HEK293 (cell line): Measurements from ENCODE around the gene CFAP44.

ENCODE experiments used
- CTCF ChIA-PET: fragments of 350-600 bp; formaldehyde crosslinking; extraction: SDS; loops from one replicate; lab custom pipeline; 2021; ENCODE audit warnings: antibody characterized with exemption; lab: Yijun Ruan, JAX
- POLR2A ChIA-PET: fragments of 300-600 bp; formaldehyde crosslinking; extraction: SDS; loops from one replicate; lab custom pipeline; 2020; ENCODE audit warnings: antibody characterized with exemption, inconsistent platforms; lab: Yijun Ruan, JAX
- H3K27ac ChIP-seq: fragments of 200-500 bp; sonication (Bioruptor generic); 2 replicates; pipeline ENCODE4 v1.5.1; 2014; ENCODE audit warnings: low read depth, low read length, control low read depth, inconsistent platforms; ENCODE audit errors: extremely low read depth
- H3K36me3 ChIP-seq, 2 experiments: fragments of 200-500 bp in 1 of 2; sonication (Bioruptor generic) in 1 of 2; 1 replicate in 1 of 2; 2 replicates in 1 of 2; pipeline ENCODE4 v1.5.1; 2014 to 2017; ENCODE audit warnings: inconsistent platforms in 2 of 2, low read length in 2 of 2; ENCODE audit not compliant: control insufficient read depth in 2 of 2, insufficient read depth in 1 of 2
- H3K4me1 ChIP-seq: fragments of 200-500 bp; sonication (Bioruptor generic); 2 replicates; pipeline ENCODE4 v1.5.1; 2014; ENCODE audit warnings: mild to moderate bottlenecking, low read length, inconsistent platforms; ENCODE audit not compliant: control insufficient read depth, insufficient read depth
- H3K4me3 ChIP-seq: 2 replicates; pipeline ENCODE4 v1.5.1; 2011; ENCODE audit warnings: low read depth, mild to moderate bottlenecking, control low read depth, low read length, moderate library complexity
- H3K9me3 ChIP-seq: fragments of 200-500 bp; sonication (Bioruptor generic); 2 replicates; pipeline ENCODE4 v1.5.1; 2014; ENCODE audit warnings: low read depth, low read length, inconsistent platforms; ENCODE audit not compliant: control insufficient read depth, insufficient read depth
- GLIS1 ChIP-seq: fragments of 450-650 bp; formaldehyde crosslinking; IDR thresholded peaks from 2 replicates; pipeline ENCODE4 v1.5.1; 2016; ENCODE audit warnings: missing biosample characterization, missing genetic modification characterization
- HOXC10 ChIP-seq: sonication (generic); formaldehyde crosslinking; IDR thresholded peaks from 2 replicates; pipeline ENCODE4 v1.8.1; 2023; ENCODE audit warnings: mild to moderate bottlenecking, missing genetic modification reagents
- SETDB1 ChIP-seq: IDR thresholded peaks from one replicate; pipeline ENCODE4 v1.6.1; 2017; ENCODE audit warnings: mild to moderate bottlenecking, low read length, moderate library complexity, mixed read lengths; ENCODE audit not compliant: insufficient read length
- YY1 ChIP-seq: fragments of 450-650 bp; formaldehyde crosslinking; IDR thresholded peaks from 2 replicates; pipeline ENCODE4 v1.5.1; 2018; ENCODE audit warnings: missing biosample characterization, missing genetic modification characterization
- ZNF174 ChIP-seq: fragments of 450-650 bp; formaldehyde crosslinking; IDR thresholded peaks from 2 replicates; pipeline ENCODE4 v1.5.0; 2017; ENCODE audit warnings: missing biosample characterization, mild to moderate bottlenecking, missing genetic modification characterization
- ZNF19 ChIP-seq: fragments of 450-650 bp; formaldehyde crosslinking; IDR thresholded peaks from 2 replicates; pipeline ENCODE4; 2016; ENCODE audit warnings: missing biosample characterization, missing genetic modification characterization, low read depth
- ZNF239 ChIP-seq: fragments of 450-650 bp; formaldehyde crosslinking; IDR thresholded peaks from 2 replicates; pipeline ENCODE4 v1.5.1; 2016; ENCODE audit warnings: missing biosample characterization, missing genetic modification characterization
- ZNF266 ChIP-seq: fragments of 450-650 bp; formaldehyde crosslinking; IDR thresholded peaks from 2 replicates; pipeline ENCODE4 v1.5.1; 2016; ENCODE audit warnings: missing biosample characterization, missing genetic modification characterization, low read depth
- ZNF341 ChIP-seq: fragments of 450-650 bp; formaldehyde crosslinking; IDR thresholded peaks from 2 replicates; pipeline ENCODE4; 2016; ENCODE audit warnings: low read depth, missing biosample characterization, missing genetic modification characterization
- ZNF596 ChIP-seq: fragments of 450-650 bp; IDR thresholded peaks from 2 replicates; pipeline ENCODE4 v1.5.0; 2018; ENCODE audit warnings: missing biosample characterization, mild to moderate bottlenecking, missing genetic modification characterization, moderate library complexity
- ZNF626 ChIP-seq: fragments of 450-650 bp; sonication (Bioruptor Pico); formaldehyde crosslinking; IDR thresholded peaks from 2 replicates; pipeline ENCODE4 v1.5.1; 2018; ENCODE audit warnings: missing biosample characterization, missing genetic modification characterization, inconsistent platforms
- TF ChIP-seq, protein P1 (sequence below): fragments of 450-650 bp; formaldehyde crosslinking; IDR thresholded peaks from 2 replicates; pipeline ENCODE4 v1.5.0; 2017; ENCODE audit warnings: missing biosample characterization, missing genetic modification characterization, borderline replicate concordance
- TF ChIP-seq, protein P2 (sequence below): fragments of 450-650 bp; formaldehyde crosslinking; IDR thresholded peaks from 2 replicates; pipeline ENCODE4 v1.5.1; 2016; ENCODE audit warnings: missing biosample characterization, missing genetic modification characterization, low read depth
- TF ChIP-seq, protein P3 (sequence below): fragments of 450-650 bp; formaldehyde crosslinking; conservative IDR thresholded peaks from 2 replicates; pipeline ENCODE4 v1.5.1; 2016; ENCODE audit warnings: low read depth, missing biosample characterization, missing genetic modification characterization
- TF ChIP-seq, protein P4 (sequence below): fragments of 450-650 bp; formaldehyde crosslinking; IDR thresholded peaks from 2 replicates; pipeline ENCODE4 v1.5.1; 2017; ENCODE audit warnings: missing biosample characterization, missing genetic modification characterization
- TF ChIP-seq, protein P5 (sequence below): fragments of 450-650 bp; formaldehyde crosslinking; conservative IDR thresholded peaks from 2 replicates; pipeline ENCODE4 v1.5.1; 2016; ENCODE audit warnings: low read depth, missing biosample characterization, missing genetic modification characterization
- TF ChIP-seq, protein P6 (sequence below): fragments of 450-650 bp; formaldehyde crosslinking; IDR thresholded peaks from 2 replicates; pipeline ENCODE4 v1.5.1; 2016; ENCODE audit warnings: missing biosample characterization, missing genetic modification characterization
- TF ChIP-seq, protein P7 (sequence below): fragments of 450-650 bp; formaldehyde crosslinking; IDR thresholded peaks from 2 replicates; pipeline ENCODE4 v1.5.1; 2017; ENCODE audit warnings: missing biosample characterization, missing genetic modification characterization

CFAP44 gene

DNA sequence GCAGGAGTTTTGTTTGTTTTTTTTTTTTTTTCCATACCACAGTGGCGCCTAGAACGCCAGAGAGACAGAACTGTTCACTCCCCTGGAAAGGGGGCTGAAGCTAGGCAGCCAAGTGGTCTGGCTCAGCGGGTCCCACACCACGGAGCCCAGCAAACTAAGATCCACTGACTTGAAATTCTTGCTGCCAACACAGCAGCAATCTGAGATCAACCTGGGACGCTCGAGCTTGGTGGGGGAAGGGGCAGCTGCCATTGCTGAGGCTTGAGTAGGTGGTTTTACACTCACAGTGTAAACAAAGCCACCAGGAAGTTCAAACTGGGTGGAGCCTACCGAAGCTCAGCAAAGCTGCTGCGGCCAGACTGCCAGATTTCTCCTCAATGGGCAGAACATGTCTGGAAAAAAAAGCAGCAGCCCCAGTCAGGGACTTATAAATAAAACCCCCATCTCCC, 43.9 kb upstream of the CFAP44 start (continued):
- TF ChIP-seq ZNF19 (no peak), ZNF266 (tag by site-specific recombination) (no peak), ZNF174 (tag by site-specific recombination) (no peak), ZNF626 (tag by site-specific recombination) (no peak), ZNF596 (tag by site-specific recombination) (no peak), ZNF341 (no peak)
- TF ChIP-seq, protein P1, sequence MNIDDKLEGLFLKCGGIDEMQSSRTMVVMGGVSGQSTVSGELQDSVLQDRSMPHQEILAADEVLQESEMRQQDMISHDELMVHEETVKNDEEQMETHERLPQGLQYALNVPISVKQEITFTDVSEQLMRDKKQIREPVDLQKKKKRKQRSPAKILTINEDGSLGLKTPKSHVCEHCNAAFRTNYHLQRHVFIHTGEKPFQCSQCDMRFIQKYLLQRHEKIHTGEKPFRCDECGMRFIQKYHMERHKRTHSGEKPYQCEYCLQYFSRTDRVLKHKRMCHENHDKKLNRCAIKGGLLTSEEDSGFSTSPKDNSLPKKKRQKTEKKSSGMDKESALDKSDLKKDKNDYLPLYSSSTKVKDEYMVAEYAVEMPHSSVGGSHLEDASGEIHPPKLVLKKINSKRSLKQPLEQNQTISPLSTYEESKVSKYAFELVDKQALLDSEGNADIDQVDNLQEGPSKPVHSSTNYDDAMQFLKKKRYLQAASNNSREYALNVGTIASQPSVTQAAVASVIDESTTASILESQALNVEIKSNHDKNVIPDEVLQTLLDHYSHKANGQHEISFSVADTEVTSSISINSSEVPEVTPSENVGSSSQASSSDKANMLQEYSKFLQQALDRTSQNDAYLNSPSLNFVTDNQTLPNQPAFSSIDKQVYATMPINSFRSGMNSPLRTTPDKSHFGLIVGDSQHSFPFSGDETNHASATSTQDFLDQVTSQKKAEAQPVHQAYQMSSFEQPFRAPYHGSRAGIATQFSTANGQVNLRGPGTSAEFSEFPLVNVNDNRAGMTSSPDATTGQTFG (tag by site-specific recombination), result no peak
- TF ChIP-seq, protein P2, sequence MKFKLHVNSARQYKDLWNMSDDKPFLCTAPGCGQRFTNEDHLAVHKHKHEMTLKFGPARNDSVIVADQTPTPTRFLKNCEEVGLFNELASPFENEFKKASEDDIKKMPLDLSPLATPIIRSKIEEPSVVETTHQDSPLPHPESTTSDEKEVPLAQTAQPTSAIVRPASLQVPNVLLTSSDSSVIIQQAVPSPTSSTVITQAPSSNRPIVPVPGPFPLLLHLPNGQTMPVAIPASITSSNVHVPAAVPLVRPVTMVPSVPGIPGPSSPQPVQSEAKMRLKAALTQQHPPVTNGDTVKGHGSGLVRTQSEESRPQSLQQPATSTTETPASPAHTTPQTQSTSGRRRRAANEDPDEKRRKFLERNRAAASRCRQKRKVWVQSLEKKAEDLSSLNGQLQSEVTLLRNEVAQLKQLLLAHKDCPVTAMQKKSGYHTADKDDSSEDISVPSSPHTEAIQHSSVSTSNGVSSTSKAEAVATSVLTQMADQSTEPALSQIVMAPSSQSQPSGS (tag by site-specific recombination), result no peak

DNA sequence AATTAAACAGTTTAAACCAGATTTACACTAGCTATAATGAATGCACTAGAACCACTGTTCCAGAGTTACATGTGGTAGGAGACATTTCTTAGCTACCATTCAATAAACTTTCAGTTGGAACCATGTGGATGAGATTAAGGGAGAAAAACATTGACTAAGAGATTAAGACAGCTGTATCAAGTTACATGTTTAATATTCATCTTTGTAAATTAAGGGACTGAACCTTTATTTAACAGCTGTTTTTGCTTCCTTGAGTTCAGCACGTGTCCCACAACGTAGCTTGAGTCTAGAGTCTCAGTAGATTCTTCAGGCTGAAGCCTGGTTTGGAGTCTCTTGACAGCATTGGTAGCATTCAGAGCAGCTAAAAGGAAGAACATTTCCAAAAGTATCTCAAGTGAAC, 27.2 kb upstream of the CFAP44 start:
- H3K36me3 ChIP-seq, result peaks cover 0 to 25% of the 10 kb centered on the region in 2 experiments; a peak in 2 of 3 replicates
- CTCF ChIA-PET, result interaction anchor here (0.6 kb wide), 1 partner anchor 109 kb away, joined by 4 read pairs; no protein-coding TSS in a partner anchor
- H3K9me3 ChIP-seq, result no peaks in the 10 kb centered on the region
- H3K27ac ChIP-seq, result no peak overlapping the region
- TF ChIP-seq, protein P3, sequence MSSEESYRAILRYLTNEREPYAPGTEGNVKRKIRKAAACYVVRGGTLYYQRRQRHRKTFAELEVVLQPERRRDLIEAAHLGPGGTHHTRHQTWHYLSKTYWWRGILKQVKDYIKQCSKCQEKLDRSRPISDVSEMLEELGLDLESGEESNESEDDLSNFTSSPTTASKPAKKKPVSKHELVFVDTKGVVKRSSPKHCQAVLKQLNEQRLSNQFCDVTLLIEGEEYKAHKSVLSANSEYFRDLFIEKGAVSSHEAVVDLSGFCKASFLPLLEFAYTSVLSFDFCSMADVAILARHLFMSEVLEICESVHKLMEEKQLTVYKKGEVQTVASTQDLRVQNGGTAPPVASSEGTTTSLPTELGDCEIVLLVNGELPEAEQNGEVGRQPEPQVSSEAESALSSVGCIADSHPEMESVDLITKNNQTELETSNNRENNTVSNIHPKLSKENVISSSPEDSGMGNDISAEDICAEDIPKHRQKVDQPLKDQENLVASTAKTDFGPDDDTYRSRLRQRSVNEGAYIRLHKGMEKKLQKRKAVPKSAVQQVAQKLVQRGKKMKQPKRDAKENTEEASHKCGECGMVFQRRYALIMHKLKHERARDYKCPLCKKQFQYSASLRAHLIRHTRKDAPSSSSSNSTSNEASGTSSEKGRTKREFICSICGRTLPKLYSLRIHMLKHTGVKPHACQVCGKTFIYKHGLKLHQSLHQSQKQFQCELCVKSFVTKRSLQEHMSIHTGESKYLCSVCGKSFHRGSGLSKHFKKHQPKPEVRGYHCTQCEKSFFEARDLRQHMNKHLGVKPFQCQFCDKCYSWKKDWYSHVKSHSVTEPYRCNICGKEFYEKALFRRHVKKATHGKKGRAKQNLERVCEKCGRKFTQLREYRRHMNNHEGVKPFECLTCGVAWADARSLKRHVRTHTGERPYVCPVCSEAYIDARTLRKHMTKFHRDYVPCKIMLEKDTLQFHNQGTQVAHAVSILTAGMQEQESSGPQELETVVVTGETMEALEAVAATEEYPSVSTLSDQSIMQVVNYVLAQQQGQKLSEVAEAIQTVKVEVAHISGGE (tag by site-specific recombination), result no peak
- TF ChIP-seq HOXC10 (CRISPR knock-in tag) (no peak), YY1 (tag by site-specific recombination) (no peak), GLIS1 (tag by site-specific recombination) (no peak), SETDB1 (no peak), ZNF239 (no peak)
- TF ChIP-seq, protein P4, sequence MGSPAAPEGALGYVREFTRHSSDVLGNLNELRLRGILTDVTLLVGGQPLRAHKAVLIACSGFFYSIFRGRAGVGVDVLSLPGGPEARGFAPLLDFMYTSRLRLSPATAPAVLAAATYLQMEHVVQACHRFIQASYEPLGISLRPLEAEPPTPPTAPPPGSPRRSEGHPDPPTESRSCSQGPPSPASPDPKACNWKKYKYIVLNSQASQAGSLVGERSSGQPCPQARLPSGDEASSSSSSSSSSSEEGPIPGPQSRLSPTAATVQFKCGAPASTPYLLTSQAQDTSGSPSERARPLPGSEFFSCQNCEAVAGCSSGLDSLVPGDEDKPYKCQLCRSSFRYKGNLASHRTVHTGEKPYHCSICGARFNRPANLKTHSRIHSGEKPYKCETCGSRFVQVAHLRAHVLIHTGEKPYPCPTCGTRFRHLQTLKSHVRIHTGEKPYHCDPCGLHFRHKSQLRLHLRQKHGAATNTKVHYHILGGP (tag by site-specific recombination), result no peak
- TF ChIP-seq, protein P5, sequence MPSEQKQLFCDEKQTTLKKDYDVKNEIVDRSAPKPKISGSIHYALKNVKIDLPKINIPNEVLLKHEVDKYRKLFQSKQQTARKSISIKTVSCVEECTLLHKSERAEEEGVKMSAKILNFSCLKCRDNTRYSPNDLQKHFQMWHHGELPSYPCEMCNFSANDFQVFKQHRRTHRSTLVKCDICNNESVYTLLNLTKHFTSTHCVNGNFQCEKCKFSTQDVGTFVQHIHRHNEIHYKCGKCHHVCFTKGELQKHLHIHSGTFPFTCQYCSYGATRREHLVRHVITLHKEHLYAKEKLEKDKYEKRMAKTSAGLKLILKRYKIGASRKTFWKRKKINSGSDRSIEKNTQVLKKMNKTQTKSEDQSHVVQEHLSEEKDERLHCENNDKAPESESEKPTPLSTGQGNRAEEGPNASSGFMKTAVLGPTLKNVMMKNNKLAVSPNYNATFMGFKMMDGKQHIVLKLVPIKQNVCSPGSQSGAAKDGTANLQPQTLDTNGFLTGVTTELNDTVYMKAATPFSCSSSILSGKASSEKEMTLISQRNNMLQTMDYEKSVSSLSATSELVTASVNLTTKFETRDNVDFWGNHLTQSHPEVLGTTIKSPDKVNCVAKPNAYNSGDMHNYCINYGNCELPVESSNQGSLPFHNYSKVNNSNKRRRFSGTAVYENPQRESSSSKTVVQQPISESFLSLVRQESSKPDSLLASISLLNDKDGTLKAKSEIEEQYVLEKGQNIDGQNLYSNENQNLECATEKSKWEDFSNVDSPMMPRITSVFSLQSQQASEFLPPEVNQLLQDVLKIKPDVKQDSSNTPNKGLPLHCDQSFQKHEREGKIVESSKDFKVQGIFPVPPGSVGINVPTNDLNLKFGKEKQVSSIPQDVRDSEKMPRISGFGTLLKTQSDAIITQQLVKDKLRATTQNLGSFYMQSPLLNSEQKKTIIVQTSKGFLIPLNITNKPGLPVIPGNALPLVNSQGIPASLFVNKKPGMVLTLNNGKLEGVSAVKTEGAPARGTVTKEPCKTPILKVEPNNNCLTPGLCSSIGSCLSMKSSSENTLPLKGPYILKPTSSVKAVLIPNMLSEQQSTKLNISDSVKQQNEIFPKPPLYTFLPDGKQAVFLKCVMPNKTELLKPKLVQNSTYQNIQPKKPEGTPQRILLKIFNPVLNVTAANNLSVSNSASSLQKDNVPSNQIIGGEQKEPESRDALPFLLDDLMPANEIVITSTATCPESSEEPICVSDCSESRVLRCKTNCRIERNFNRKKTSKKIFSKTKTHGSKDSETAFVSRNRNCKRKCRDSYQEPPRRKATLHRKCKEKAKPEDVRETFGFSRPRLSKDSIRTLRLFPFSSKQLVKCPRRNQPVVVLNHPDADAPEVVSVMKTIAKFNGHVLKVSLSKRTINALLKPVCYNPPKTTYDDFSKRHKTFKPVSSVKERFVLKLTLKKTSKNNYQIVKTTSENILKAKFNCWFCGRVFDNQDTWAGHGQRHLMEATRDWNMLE, result no peak
- TF ChIP-seq, protein P6, sequence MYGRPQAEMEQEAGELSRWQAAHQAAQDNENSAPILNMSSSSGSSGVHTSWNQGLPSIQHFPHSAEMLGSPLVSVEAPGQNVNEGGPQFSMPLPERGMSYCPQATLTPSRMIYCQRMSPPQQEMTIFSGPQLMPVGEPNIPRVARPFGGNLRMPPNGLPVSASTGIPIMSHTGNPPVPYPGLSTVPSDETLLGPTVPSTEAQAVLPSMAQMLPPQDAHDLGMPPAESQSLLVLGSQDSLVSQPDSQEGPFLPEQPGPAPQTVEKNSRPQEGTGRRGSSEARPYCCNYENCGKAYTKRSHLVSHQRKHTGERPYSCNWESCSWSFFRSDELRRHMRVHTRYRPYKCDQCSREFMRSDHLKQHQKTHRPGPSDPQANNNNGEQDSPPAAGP, result no peak
- TF ChIP-seq, protein P7, sequence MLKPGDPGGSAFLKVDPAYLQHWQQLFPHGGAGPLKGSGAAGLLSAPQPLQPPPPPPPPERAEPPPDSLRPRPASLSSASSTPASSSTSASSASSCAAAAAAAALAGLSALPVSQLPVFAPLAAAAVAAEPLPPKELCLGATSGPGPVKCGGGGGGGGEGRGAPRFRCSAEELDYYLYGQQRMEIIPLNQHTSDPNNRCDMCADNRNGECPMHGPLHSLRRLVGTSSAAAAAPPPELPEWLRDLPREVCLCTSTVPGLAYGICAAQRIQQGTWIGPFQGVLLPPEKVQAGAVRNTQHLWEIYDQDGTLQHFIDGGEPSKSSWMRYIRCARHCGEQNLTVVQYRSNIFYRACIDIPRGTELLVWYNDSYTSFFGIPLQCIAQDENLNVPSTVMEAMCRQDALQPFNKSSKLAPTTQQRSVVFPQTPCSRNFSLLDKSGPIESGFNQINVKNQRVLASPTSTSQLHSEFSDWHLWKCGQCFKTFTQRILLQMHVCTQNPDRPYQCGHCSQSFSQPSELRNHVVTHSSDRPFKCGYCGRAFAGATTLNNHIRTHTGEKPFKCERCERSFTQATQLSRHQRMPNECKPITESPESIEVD (tag by site-specific recombination), result no peak
- TF ChIP-seq, all 188 proteins: peak for 0
- POLR2A ChIA-PET, result no interaction called here
- H3K4me1 ChIP-seq, result no peaks in the 10 kb centered on the region
- no peak overlapping the region for H3K4me3 ChIP-seq
